IPS-NIHi7 (cell line): ENCODE measurements around the gene UBE2Q2.
A peak's percentile ranks its signal among the peaks of the same experiment; 100 is the strongest.
"Not testable (repeated sequence)": the region's sequence is repeated elsewhere in the genome, so short reads cannot be mapped to it uniquely, and the experiment has no call there.

Experiments
- DNase-seq: peaks from one replicate; pipeline ENCODE4 v3.0.0; 2012; ENCODE audit warnings: mixed read lengths; ENCODE audit errors: extremely low spot score

The UBE2Q2 gene

DNA sequence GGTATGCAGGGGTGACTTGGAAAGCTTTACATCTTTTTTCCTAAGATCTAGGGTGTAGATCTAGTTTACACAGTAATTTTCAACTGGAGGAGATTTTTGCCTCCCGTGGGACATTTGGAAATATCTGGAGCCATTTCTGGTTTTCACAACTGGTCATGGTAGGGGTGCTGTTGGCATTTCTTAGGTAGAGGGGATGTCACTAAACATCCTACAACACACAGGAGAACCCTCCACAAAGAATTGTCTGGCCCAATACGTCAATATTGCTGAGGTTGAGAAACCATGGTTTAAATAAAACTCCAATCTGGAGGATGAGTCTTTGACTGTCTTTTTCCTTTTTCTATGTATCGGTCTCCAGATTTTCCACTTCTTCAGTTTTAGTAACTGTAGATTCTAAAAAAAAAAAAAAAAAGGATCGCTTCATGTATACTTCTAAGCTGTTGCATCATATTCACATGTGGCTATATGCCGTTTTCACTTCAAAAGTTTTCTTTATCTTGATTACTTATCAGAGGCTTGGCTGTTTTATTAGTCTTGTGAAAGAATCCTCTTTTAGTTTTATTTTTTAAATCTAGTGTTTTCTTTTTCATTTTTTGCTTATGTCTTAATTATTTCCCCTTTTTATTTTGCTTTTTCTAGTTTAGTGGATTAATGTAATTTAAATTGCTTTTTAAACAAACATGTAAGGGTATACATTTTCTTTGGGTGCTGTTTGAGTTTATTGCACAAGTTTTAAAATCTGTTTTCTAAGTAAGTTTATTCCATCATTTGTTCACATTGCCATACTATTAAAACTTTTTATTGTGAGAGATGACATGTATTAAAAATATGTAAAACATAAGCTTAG, 21.2 kb downstream of the UBE2Q2 start:
- no peak for DNase-seq

DNA sequence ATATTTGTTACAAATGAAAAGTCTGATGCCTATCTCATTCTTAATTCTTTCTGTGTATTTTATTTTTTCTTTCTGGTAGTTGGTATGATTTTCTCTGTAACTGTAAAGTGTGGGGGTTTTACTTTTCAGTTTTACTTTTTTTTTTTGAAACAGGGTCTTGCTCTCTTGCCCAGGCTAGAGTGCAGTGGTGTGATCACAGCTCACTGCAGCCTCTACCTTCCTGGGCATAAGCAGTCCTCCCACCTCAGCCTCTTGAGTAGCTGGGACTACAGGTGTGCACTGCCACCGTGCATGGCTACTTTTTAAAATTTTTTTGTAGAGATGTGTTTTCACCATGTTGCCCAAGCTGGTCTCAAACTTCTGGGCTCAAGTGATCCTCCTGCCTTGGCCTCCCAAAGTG, 22.8 kb downstream of the UBE2Q2 start:
- DNase-seq, result not testable (repeated sequence)

DNA sequence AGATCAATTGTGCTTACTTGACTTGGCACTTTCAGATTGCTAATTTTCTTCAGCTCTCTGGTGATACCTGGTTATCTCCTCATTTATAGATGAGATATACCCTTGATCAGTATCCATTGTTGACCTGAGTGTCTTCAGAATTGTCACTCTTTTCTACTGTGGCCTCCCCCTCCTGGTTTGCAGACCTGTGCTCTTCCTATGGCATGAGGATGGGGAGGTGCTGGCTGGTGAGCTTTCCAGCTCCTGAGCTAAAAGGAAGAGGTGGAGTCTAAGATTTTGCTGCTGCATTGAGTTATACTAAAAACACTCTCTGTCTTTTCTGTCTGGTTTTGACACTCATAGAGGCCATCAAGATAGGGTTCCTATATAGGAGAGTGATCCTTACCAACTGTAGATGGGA, 23.7 kb downstream of the UBE2Q2 start:
- no peak for DNase-seq

DNA sequence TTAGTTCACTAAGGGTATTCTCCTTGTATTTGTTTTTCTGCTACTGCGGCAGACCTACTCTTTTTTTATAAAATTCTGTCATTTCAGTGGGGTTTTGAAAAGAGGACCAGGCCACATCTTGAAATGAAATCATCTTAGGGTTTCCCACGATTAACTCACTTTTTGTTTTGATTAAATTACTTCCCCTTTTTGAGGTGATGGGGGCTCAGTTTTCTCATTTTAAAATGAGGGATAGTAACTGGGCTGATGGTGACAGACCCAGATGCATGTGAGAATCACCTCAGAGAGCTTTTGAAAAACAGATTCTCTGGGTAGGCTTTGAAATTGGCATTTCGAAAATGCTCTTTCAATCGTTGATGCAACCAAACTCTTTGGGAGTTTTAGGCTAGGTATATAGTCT, 24.2 kb downstream of the UBE2Q2 start:
- DNase-seq, result no peak

DNA sequence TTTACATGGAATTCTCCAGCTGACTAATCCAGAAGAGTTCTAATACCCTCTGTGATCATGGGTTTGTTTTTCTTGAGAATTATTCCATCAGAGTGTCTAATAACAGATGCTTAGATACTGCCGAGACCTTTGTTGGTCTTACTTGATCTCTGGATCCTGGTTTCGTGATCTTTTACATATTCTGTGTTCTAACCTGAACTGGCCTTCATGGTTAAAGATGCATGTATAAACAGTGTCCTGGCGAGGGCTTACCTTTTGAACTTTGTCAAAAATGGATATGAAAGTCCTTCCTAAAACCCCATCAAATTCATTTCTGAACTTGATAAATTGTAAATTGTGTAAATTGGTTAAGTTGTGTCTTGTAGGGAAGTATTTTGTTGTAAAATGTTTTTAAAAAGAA, 24.8 kb downstream of the UBE2Q2 start:
- DNase-seq, result no peak

DNA sequence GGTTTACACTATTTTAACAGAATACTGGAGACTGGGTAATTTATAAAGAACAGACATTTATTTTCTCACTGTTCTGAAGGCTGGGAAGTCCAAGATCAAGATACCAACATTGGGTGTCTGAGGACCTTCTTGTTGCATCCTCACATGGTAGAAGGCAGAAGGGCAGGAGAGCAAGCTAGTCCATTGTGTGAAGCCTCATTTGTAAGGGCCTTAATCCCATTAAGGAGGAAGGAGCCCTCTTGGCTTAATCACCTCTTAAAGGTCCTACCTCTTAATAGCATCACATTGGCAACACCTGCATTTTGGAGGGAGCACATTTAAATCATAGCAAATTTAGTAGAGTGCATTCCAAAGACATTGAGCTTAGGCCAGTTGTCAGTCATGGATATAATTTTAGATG, 26.2 kb downstream of the UBE2Q2 start:
- no peak for DNase-seq

DNA sequence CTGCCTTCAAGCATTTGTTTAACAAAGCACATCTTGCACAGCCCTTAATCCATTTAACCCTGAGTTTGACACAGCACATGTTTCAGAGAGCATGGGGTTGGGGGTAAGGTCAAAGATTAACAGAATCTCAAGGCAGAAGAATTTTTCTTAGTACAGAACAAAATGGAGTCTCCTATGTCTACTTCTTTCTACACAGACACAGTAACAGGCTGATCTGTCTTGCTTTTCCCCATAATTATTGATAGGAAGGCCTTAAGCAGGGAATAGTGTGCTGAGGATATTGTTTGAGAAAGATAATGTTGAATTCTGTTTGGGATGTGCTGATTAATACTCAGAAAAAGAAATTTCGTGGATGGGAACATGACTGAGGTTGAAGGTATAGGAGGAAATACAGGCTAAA, 28.3 kb downstream of the UBE2Q2 start:
- DNase-seq, result not testable (repeated sequence)

DNA sequence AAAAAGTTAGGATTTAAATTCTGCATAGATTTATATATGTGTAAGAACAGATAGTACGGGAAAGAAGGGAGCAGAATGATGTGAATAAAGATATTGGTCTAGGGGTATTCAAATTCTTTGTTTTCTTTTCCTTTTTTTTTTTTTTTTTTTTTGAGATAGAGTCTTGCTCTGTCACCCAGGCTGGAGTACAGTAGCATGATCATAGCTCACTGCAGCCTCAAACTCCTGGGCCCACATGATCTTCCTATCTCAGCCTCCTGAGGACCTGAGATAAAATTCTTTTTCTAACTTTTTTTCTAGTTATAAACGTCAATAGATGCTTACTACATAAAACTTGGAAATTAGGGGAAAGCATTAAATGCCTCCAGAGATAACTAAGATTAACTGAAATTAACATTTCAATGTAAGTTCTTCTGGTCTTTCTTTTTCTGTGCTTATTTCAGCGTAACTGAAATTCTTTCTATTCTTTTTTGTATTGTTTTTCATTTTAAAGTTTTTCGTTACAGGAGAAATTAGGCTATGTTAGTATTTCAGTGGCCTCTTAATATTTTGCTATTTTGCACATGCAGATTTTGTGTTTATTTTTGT, 29.2 kb downstream of the UBE2Q2 start:
- DNase-seq, result no peak

DNA sequence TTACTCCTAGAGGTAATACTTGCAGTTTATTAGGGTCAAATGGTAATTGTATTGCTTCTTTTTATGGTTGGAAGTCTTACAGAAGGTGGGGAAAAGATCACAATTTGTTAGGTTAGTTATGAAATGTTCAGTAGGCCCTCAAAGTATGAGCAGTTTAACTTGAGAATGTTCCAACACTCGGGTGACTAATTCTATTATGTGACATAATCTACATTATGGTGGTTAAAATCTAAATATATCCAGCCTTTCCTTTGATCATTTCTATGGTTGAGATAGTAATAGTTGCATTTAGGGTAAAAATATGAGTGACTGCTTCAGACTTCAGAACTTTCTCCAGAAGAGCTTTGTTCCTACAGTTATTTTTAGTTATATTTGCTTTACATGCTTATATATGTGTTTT, 40.8 kb downstream of the UBE2Q2 start:
- DNase-seq, result no peak

DNA sequence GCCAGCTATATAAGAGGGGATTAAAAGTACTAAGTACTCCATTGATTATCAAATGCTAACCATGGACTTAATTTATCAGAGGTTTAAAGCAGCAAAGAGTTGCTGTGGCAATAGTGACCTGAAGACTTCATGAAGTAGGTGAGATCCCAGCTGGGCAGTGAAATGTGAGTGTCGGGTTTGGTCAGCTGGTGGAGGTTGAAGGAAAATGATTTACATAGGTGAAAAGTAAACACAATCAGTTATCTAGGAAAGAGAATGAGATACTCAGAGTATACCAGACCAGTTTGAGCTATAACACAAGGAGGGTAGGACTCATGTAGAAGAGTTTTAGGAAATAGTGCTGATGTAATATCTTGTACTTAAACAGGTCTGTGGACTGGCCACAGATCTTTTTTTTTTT, 43.9 kb downstream of the UBE2Q2 start:
- no peak for DNase-seq

DNA sequence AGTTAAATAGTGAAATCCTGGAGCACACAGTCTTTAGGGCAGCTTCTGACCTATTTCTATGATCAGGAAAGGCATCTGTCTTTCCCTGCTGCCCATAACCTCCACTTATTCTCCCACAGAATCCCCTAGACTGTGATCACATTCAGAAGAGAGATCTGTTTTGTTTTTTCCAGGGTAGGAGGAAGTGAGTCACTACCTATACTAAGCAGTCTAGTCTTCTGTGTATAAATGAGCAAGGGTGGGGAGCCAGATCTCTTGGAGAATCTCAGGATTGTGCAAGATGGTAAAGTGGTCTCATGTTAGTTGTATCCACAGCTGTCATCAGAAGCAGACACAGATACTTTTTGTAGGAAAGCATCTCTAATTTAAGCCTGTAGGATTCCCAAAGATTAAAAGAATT, 48.6 kb downstream of the UBE2Q2 start:
- DNase-seq, result no peak

DNA sequence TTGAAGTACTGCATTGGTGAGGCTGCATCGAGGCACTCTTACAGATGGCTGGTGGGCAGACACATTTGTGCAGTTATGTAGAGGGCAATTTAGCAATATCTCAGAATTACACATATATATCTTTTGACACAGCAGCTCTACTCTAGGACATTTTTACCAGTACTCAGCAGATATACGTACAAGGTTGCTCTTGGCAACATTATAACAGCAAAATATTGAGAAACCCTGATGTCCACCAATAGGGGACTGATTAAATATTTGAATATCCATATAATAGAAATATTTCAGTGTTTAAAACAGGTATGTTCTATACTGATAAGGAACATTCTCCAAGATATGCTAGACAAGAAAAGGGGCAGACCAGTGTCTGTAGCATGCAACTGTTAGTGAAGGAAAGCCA, 52.5 kb downstream of the UBE2Q2 start:
- no peak for DNase-seq

DNA sequence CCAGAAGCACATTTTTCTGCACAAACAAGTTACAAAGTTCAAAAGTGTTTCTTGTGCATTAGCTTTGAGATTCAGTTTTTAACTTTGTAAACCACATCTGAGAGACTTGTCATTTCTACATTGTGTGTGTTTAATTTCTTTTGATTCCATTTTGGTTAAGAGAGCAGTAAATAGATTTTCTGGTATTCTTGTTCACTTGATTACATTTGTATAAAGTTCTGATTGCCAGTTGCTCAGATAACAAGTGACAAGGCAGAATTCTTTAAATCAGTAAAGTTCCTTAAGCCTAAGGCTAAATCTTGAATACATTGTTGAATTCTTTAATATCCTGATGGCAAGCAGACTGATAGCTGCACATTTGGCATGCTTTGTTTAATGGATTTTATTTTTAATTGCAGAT, 57.3 kb downstream of the UBE2Q2 start:
- DNase-seq, result no peak

DNA sequence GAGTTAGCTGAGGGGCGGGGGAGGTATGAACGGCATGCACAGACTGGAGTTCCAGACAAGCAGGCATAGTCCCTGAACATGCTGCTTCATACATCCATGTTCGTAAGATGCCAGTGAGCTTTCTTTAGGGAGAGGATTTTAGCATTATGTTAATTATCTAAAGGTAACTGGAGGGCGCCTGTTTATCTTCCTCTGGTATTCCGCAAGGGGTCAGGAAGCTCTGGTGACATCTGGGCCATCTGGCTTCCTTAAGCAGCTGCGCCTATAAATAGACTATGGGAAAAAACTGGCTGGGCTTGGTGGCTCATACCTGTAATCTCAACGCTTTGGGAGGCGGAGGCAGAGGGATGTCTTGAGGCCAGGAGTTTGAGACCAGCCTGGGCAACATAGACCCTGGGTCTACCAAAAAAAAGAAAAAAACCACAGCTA, 58.9 kb downstream of the UBE2Q2 start:
- peak; percentile 35 for DNase-seq

DNA sequence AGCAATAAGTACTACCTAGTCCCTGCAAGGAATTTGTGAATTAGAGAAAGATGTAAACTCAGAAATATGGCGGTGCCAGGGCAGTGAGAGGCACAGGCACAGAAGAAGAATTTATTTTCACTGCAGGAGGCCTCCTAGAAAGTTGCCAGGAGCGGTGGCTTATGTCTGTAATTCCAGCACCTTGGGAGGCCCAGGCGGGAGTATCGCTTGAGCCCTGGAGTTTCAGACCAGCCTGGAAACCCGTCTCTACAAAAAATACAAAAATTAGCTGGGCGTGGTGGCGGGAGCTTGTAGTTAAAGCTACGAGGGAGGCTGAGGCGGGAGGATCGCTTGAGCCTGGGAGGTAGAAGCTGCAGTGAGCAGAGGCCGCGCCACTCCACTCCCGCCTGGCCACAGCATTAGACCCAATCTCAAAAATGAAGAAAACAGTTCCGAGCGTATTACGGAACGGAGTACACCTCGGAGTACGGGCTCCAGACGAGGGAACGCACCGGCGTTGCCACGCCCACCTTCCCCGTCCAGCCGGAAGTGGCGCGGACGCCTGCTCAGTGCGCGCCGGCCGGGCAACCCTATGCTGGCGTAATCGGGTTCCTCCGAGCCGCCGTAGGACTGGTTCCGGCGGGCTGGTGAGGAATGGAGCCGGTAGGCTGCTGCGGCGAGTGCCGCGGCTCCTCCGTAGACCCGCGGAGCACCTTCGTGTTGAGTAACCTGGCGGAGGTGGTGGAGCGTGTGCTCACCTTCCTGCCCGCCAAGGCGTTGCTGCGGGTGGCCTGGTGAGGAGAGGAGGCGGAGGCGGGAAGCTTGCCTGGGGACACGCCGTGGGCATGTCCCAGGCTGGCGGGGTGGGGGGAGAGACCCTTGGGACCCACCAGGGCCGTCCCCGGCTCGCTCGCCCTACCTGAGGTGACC, 60.3 kb downstream of the UBE2Q2 start, which contains the start of gene FBXO22:
Gene FBXO22, plus strand, starts transcription at position 548 of the 909 bp plus-strand sequence. Its CDS starts 86 bp downstream, at position 634.
- DNase-seq, result peak; percentile 90

DNA sequence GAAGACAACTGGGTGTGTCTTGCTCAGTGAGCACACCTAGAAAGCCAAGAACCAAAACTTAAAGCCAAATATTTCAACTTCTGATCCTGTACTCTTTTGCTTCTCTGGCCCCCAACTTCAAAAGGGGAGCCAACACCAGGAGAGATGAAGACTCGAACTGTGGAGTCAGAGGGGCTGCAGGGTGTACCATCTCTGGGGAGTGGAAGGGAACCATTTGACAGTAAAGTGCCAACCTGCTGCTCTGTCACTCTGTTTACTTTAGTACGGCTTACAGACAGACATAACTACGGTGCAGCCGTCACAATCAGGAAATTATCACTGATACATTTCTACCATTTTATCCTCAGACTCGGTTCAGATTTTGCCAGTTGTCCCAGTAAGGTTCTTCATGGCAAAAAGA, 62.0 kb downstream of the UBE2Q2 start:
- DNase-seq, result no peak

DNA sequence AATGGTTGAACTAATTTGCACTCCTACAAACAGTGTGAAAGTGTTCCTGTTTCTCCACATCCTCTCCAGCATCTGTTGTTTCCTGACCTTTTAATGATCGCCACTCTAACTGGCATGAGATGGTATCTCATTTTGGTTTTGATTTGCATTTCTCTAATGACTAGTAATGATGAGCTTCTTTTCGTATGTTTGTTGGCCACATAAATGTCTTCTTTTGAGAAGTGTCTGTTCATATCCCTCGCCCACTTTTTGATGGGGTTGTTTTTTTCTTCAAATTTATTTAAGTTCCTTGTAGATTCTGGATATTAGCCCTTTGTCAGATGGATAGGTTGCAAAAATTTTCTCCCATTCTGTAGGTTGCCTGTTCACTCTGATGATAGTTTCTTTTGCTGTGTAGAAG, 67.1 kb downstream of the UBE2Q2 start:
- not testable (repeated sequence) for DNase-seq

DNA sequence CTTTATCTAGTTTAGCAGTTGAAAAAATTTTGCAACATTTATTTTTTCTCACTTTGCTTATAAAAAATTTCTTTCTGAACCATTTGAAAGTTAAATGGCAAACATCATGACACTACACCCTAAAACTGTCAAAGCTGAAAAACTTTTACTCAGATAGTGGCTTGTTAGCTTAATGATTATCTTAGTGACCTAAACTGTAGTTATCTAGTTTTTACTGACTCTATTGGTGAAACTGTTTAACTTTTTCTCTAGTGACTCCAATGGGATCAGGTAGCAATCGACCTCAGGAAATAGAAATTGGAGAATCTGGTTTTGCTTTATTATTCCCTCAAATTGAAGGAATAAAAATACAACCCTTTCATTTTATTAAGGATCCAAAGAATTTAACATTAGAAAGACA, 73.7 kb downstream of the UBE2Q2 start:
- no peak for DNase-seq

DNA sequence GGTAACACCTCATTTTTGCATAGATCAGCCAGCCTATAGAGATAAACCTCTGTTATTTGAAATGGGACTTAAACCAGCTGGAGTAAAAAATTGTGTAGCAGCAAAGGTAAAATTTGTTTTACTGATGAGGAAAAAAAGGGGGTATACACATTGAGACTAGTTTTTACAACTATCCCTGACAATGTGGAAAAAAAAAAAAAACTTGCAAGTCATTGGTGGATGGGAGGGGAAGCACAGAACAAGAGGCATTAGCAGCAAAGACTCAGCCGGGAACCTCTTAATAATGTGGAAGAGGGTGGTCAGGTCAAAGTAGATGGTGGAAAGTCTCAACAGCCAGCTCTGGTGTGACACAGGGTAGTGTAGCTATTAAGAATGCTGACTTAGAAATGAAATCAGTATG, 74.9 kb downstream of the UBE2Q2 start:
- no peak for DNase-seq

DNA sequence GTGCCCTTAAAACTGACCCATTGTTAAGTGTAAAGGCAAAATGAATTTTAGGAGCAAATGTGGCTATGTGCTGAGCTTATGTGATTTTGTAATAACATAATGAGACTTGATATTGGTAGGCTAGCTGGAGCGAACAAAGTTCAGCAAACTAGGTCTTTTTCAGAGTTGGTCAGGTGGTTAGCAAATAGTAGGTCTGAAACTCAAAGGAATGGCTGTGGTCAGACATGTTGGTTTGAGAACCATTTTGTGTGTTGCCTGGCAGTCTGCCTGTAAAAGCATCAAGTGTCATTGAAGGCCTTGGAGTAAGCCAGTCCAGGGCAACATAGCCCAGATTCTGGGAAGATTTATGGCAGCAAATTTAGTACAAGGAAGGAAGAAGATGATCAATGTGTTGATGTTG, 76.8 kb downstream of the UBE2Q2 start:
- DNase-seq, result no peak

DNA sequence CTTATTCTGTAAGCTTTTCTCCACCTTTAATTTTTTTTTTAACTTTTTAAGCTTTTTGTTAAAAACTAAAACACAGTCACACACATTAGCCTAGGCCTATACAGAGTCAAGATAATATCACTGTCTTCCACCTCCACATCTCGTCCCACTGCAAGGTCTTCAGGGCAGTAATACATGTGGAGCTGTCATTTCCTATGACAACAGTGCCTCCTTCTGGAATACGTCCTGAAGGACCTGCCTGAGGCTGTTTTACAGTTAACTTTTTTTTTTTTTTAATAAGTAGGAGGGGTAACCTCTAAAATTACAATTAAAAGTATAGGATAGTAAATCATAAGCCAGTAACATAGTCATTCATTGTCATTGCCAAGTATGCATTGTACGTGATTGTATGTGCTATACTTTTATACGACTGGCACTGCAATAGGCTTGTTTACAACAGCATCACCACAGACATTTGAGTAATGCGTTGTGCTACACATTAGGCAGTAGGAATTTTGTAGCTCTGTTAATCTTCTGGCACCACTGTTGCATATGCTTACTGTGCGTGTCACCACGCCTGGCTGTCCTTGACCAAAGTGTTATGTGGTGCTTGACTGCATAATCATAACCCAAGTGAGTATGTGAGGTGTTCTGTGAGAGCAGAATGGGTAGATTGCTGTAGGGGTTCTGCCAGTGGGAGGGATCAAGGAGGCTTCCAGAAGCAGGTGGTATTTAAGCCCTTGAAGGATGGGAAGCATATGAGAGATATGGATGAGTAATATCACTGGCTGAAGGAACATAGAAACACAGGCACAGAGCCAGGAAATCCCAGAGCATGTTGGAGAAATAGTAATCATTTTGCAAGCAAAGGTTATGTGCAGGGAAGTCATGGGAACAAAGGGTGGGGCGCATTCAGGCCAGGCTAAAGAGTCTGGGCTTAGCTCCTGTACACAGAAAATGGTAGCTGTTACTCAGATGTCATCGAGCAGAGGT, 78.8 kb downstream of the UBE2Q2 start:
- no peak for DNase-seq
